ENCODE data around the gene MORN5.

The MORN5 gene

DNA sequence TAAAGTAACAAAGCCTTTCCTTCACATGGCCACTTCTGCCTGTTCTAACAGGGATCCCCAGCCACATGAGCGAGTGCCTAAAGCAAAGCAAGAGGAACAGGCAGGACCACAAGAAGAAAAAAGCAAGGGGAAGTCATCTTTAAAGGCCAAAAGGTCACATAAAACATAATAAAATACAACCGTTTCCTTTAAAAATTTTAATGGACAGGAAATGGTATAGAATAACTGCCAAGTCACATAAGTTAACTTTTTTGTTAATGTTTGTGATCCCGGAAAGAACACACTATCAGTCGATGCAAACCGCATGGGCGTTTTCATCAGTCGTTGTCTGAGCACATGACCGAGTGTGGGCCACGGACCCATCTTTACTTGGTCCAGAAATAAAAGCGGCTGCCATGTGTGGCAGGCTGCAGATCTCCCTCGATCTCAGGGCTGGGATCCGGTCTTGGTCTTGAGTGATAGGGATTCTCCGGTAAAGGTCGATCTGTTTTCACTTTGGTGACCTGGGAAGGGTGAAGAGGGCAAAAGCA lies 15.8 kb upstream of the MORN5 start:
- peak; percentile 48 to 50 for DNase-seq
- no peak for TF ChIP-seq GATA1 (IDR thresholded peaks at IDR 0.05; ENCODE audit: low read depth, low read length)
- TF ChIP-seq POLR2A (IDR thresholded peaks at IDR 0.05; ENCODE audit: low read length) = no peak

- TF ChIP-seq POLR2A (IDR thresholded peaks at IDR 0.05; ENCODE audit: low read length) (no peak), GATA1 (IDR thresholded peaks at IDR 0.05; ENCODE audit: low read depth, low read length) (no peak)
- peak; percentile 88 to 91 for DNase-seq
Observed at GRCh38 chr9:122144836-122145591, 14.7 kb upstream of the MORN5 start.

DNA sequence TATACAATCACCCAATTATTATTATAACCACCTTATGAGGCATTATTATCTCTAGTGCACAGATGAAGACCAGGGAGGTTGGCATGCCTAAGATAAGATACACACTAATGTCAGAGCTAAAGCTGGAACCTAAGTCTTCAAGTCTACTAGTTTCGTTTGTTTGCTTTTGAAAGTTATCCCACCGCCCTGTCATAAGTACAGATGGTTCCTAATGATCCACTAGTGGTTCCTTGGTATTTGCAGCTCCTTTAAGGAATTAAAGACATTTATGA lies 14.2 kb upstream of the MORN5 start:
- peak; percentile 88 to 91 for DNase-seq
- no peak for TF ChIP-seq POLR2A (IDR thresholded peaks at IDR 0.05; ENCODE audit: low read length)
- no peak for TF ChIP-seq GATA1 (IDR thresholded peaks at IDR 0.05; ENCODE audit: low read depth, low read length)

- TF ChIP-seq GATA1 (IDR thresholded peaks at IDR 0.05; ENCODE audit: low read depth, low read length) = no peak
- TF ChIP-seq POLR2A (IDR thresholded peaks at IDR 0.05; ENCODE audit: low read length) = no peak
- DNase-seq = no peak
Observed at GRCh38 chr9:122151267-122151828, 8.4 kb upstream of the MORN5 start.

GRCh38 chr9:122155796-122156195 lies 3.9 kb upstream of the MORN5 start:
- TF ChIP-seq GATA1 (IDR thresholded peaks at IDR 0.05; ENCODE audit: low read depth, low read length) = no peak
- no peak for TF ChIP-seq POLR2A (IDR thresholded peaks at IDR 0.05; ENCODE audit: low read length)
- DNase-seq = no peak

- peak; percentile 82 to 85 for DNase-seq
- TF ChIP-seq GATA1 (IDR thresholded peaks at IDR 0.05; ENCODE audit: low read depth, low read length) = no peak
- TF ChIP-seq POLR2A (IDR thresholded peaks at IDR 0.05; ENCODE audit: low read length) = no peak
Observed at GRCh38 chr9:122158202-122158601, 1.5 kb upstream of the MORN5 start.

- TF ChIP-seq GATA1 (IDR thresholded peaks at IDR 0.05; ENCODE audit: low read depth, low read length) (no peak), POLR2A (IDR thresholded peaks at IDR 0.05; ENCODE audit: low read length) (peak; percentile 4)
- no peak for DNase-seq
Observed at GRCh38 chr9:122159925-122160246, 178 bp downstream of the MORN5 start.

DNA sequence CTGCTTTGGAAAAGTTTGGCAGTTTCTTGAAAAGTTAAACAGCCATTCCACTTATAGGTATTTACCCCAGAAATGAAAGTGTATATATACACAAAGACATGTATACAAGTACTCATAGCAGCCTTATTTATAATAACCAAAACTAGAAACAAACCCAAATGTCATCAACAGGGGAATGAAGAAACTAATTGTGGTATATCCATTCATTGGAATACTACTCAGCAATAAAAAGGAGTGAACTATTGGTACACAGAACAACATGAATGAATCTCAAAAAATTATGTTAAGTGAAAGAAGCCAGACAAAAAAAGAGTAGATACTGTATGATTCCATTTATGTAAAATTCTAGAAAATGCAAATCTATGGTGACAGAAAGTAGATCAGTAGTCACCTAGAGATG lies 2.7 kb downstream of the MORN5 start:
- TF ChIP-seq POLR2A (IDR thresholded peaks at IDR 0.05; ENCODE audit: low read length) (no peak), GATA1 (IDR thresholded peaks at IDR 0.05; ENCODE audit: low read depth, low read length) (no peak)
- DNase-seq = no peak

DNA sequence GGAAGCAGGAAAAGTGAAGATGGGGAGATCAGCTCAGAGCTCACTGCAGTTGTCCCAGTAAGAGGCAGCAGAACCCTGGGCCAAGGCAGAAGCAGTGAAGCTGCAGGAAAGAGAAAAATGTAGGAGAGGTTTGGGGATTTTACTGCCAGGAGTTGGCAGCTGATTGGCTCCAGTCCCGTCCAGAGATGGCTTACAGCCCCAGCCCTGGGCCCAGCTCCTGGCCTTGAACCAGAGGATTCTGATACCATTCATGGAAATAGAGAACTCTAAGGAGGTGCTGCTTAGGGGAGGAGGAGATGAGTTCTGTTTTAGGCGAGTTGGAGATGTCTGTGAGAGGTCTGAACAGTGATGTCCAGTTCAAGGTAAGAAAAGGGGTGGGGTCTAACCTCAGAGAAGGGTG lies 4.6 kb downstream of the MORN5 start:
- TF ChIP-seq POLR2A (IDR thresholded peaks at IDR 0.05; ENCODE audit: low read length) = no peak
- no peak for TF ChIP-seq GATA1 (IDR thresholded peaks at IDR 0.05; ENCODE audit: low read depth, low read length)
- no peak for DNase-seq

- DNase-seq = no peak
Observed at GRCh38 chr9:122168356-122168755, 8.6 kb downstream of the MORN5 start.

GRCh38 chr9:122172131-122172530 lies 12.4 kb downstream of the MORN5 start:
- DNase-seq = peak; percentile 55
- TF ChIP-seq GATA1 (IDR thresholded peaks at IDR 0.05; ENCODE audit: low read depth, low read length) (no peak), POLR2A (IDR thresholded peaks at IDR 0.05; ENCODE audit: low read length) (no peak)

More at GRCh38 chr9:122168356-122168755, 8.6 kb downstream of the MORN5 start:
- TF ChIP-seq GATA1 (IDR thresholded peaks at IDR 0.05; ENCODE audit: low read depth, low read length) = no peak
- TF ChIP-seq POLR2A (IDR thresholded peaks at IDR 0.05; ENCODE audit: low read length) = no peak

DNA sequence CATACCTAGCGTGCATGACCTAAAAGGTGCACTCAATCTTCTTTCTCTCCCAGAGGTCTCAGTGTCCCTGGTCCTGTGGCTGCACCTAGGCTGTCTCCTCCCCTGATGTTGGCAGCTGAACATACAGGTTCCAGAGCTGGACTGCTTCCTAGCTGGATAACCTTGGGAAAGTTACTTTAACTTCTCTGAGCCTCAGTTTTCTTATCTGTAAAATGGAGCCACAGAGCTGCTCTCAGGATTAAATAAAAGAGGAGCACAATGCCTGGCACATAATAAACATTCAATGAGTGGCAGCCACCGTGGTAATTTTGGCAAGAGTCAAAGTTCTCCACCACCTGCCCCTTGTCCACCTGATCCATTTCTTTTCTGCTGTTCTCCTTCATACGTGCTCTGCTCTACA lies 14.0 kb downstream of the MORN5 start:
- no peak for DNase-seq
- TF ChIP-seq POLR2A (IDR thresholded peaks at IDR 0.05; ENCODE audit: low read length) (no peak), GATA1 (IDR thresholded peaks at IDR 0.05; ENCODE audit: low read depth, low read length) (no peak)

DNA sequence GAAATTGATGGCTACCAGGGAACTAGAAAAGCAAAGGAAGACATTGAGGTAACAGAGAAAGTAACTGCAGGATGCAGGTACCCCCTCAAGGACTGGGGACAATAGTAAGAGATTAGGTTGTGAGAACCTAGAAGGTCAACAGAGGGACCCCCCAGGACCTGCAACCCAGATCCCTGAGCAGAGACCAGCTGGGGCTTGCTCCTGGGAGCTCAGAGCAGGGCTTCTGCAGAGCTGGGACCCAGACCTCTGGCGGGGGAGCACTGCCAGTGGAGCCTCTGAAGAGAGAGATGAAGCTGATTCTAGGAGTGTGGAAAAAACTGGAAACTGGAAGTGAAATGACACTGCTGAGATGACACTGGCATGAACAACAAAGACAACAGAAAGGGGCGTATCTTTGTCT lies 17.2 kb downstream of the MORN5 start:
- DNase-seq = no peak
- TF ChIP-seq GATA1 (IDR thresholded peaks at IDR 0.05; ENCODE audit: low read depth, low read length) (no peak), POLR2A (IDR thresholded peaks at IDR 0.05; ENCODE audit: low read length) (no peak)

GRCh38 chr9:122179054-122179689 lies 19.5 kb downstream of the MORN5 start:
- TF ChIP-seq GATA1 (IDR thresholded peaks at IDR 0.05; ENCODE audit: low read depth, low read length) (no peak), POLR2A (IDR thresholded peaks at IDR 0.05; ENCODE audit: low read length) (no peak)
- no peak for DNase-seq

GRCh38 chr9:122179690-122180074 lies 20.0 kb downstream of the MORN5 start:
- no peak for DNase-seq
- TF ChIP-seq GATA1 (IDR thresholded peaks at IDR 0.05; ENCODE audit: low read depth, low read length) = no peak
- TF ChIP-seq POLR2A (IDR thresholded peaks at IDR 0.05; ENCODE audit: low read length) = no peak
